ENCODE results near the gene ABCB11. TPM values are rescaled to one million over a fixed set of nuclear protein-coding genes. Genes with fewer than 3 reads are reported as not detected.

Gene ABCB11
- total and polyA plus RNA-seq, 9 of the 15 experiments (the other 6 are each of a cell fraction or from before 2014, with no cell fraction given), result 0.04 to 0.51 (median 0.10) TPM; not detected in 1

GRCh38 chr2:169073963-169074751, 43.0 kb upstream of the ABCB11 start (continued):
- TF ChIP-seq BCLAF1 (IDR thresholded peaks at IDR 0.05; ENCODE audit: borderline replicate concordance in 1 of 2, control insufficient read depth in 1 of 2, low read depth in 2 of 2, low read length in 1 of 2), result no peak
- peak; percentile 22 to 61; a peak in 3 of 4 replicates for TF ChIP-seq KDM1A (IDR thresholded peaks at IDR 0.05)
- TF ChIP-seq ERF (CRISPR knock-in tag; IDR thresholded peaks at IDR 0.05), result no peak
- no peak for TF ChIP-seq LARP7 (IDR thresholded peaks at IDR 0.05)
- TF ChIP-seq ZNF121 (CRISPR knock-in tag; conservative IDR thresholded peaks at IDR 0.05), result no peak
- TF ChIP-seq CXXC5 (CRISPR knock-in tag; IDR thresholded peaks at IDR 0.05), result 0 out of 2 replicates have a peak, but pooled peaks have one; percentile 27
- no peak for TF ChIP-seq TCF3 (CRISPR knock-in tag; IDR thresholded peaks at IDR 0.05)
- TF ChIP-seq, protein P1, sequence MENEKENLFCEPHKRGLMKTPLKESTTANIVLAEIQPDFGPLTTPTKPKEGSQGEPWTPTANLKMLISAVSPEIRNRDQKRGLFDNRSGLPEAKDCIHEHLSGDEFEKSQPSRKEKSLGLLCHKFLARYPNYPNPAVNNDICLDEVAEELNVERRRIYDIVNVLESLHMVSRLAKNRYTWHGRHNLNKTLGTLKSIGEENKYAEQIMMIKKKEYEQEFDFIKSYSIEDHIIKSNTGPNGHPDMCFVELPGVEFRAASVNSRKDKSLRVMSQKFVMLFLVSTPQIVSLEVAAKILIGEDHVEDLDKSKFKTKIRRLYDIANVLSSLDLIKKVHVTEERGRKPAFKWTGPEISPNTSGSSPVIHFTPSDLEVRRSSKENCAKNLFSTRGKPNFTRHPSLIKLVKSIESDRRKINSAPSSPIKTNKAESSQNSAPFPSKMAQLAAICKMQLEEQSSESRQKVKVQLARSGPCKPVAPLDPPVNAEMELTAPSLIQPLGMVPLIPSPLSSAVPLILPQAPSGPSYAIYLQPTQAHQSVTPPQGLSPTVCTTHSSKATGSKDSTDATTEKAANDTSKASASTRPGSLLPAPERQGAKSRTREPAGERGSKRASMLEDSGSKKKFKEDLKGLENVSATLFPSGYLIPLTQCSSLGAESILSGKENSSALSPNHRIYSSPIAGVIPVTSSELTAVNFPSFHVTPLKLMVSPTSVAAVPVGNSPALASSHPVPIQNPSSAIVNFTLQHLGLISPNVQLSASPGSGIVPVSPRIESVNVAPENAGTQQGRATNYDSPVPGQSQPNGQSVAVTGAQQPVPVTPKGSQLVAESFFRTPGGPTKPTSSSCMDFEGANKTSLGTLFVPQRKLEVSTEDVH (IDR thresholded peaks at IDR 0.05; ENCODE audit: low read depth, partially characterized antibody), result no peak
- 0 out of 2 replicates have a peak, but pooled peaks have one; percentile 37 for TF ChIP-seq ZNF766 (CRISPR knock-in tag; conservative IDR thresholded peaks at IDR 0.05)
- TF ChIP-seq, protein P2, sequence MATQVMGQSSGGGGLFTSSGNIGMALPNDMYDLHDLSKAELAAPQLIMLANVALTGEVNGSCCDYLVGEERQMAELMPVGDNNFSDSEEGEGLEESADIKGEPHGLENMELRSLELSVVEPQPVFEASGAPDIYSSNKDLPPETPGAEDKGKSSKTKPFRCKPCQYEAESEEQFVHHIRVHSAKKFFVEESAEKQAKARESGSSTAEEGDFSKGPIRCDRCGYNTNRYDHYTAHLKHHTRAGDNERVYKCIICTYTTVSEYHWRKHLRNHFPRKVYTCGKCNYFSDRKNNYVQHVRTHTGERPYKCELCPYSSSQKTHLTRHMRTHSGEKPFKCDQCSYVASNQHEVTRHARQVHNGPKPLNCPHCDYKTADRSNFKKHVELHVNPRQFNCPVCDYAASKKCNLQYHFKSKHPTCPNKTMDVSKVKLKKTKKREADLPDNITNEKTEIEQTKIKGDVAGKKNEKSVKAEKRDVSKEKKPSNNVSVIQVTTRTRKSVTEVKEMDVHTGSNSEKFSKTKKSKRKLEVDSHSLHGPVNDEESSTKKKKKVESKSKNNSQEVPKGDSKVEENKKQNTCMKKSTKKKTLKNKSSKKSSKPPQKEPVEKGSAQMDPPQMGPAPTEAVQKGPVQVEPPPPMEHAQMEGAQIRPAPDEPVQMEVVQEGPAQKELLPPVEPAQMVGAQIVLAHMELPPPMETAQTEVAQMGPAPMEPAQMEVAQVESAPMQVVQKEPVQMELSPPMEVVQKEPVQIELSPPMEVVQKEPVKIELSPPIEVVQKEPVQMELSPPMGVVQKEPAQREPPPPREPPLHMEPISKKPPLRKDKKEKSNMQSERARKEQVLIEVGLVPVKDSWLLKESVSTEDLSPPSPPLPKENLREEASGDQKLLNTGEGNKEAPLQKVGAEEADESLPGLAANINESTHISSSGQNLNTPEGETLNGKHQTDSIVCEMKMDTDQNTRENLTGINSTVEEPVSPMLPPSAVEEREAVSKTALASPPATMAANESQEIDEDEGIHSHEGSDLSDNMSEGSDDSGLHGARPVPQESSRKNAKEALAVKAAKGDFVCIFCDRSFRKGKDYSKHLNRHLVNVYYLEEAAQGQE (IDR thresholded peaks at IDR 0.05; ENCODE audit: borderline replicate concordance), result peak; percentile 45
- TF ChIP-seq, protein P2 (CRISPR knock-in tag; IDR thresholded peaks at IDR 0.05; ENCODE audit: low read depth), result no peak
